GM18861 (cell line): ENCODE data around the gene LHPP.

ENCODE experiments used
- ATAC-seq: cut with Tn5 transposase; IDR thresholded peaks from one replicate; pipeline ENCODE4 v1.9.1; 2021; ENCODE audit not compliant: unreplicated experiment

Gene LHPP

GRCh38 chr10:124495725-124496124 lies 34.1 kb downstream of the LHPP start:
- ATAC-seq = no peak

DNA sequence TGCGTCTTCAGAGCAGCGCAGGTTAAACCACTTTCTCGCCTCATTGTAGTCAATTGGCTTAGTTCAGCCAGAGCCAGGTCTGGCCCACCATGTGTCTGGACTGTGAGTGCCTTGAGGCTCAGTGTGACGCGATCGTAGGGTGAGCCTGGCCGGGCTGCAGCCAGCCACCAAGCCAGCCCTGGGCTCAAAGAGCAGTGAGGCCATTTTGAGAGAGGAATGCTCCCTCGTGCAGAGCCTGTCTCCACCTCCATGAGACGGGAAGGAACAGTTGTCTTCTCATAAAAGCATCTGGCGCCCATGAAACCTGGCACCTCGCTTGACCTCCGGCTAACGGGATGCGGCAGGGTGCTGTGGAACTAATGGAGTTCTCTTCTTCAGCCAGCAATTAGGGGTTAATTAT lies 34.5 kb downstream of the LHPP start:
- no peak for ATAC-seq

- no peak for ATAC-seq
These were observed 35.0 kb downstream of the LHPP start for GRCh38 chr10:124496620-124497019.

GRCh38 chr10:124497196-124497881 lies 35.7 kb downstream of the LHPP start:
- no peak for ATAC-seq

DNA sequence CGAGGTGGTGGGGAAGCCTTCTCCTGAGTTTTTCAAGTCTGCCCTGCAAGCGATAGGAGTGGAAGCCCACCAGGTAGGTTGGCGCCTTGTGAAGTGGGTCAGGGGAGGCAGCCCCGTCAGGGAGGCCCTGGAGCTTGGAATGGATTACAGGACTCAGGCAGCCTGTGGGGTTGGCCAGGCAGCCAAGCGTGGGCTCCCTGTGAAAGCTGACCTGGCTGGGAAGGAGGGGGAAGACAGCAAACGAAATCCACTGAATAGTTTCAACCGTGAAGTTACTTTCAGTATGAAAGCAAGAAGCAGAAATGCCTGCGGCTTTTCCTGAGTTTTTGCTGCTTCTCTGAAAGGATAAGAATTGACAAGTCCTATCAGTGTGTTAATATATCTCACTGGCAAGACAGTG lies 36.4 kb downstream of the LHPP start:
- ATAC-seq = no peak

DNA sequence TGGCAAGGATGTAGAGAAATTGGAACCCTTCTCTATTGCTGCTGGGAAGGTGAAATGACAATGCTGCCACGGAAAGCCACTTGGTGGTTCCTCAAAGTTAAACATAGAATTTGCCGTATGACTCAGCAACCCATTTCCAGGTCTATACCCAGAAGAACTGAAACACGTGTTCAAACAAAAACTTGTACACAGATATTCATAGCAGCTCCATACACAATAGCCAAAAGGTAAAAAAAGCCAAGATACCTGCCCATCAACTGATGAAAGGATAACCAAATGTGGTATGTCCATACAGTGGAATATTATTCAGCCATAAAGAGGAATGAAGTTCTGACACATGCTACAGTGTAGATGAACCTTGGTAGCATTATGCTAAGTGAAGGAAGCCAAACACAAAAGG lies 39.1 kb downstream of the LHPP start:
- no peak for ATAC-seq

DNA sequence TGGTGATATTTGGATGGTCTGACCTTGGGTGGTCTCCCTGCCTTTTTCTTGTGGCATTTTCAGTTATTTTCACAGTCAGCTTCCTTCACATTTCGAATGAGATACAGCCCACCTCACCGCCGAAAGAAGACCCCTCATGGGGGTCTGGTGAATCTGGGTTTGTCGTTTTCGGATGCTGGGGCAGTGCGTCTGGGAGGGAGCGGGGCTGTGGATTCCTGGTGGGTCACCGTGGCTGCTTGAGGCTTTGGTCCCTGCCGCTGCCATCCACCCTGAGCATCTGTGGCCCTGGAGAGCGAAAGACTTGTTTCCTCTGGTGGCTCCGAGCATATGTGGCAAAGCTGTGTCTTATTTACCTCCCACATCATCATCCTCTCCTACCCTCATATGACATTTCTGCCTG lies 43.1 kb downstream of the LHPP start:
- ATAC-seq = no peak

DNA sequence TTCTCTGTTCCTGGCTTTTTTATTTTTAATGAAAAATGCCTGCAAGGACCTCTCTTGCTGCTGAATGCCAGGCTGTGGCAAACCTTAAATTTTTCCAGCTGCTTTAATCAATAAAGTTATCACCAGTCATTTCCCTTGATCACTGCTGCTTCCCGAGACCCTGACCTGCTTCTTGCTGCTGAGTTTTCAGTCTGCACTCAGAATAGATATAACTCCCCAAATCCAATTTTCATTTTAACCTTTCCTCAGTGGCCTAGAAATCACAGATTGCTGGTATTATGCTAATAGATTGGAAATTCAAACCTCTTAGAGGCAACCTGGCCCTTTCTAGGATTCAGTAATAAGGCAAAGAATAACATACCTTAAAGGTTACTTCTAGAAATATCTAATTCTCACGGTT lies 43.7 kb downstream of the LHPP start:
- no peak for ATAC-seq

DNA sequence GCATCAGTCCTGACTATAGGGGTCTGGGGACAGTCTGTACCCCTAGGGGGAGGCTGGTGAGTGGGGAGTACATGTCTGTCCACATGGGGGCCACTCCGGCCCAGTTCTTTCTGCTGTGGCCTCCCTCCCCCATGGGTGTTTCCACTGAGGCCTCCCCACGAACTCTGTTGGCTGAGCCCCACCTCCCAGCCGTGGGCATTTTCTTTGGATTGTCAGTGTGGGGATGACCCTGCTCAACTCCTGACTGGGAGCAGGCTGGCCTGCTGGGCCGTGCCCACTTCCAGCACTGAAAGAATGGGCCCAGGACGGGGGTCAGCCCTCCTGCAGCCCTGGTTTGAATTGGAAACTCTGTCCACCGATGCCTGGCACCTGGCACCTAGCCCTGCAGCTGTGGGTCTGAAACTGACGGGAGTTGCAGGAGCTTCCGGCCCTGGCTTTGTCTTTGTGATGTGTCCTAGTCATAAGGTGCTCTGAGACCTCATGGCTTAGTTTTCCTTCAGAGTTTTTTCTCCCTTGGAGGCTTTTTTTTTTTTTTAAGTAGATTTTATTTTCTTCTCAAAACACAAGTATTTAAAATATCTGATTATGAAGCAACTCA lies 46.5 kb downstream of the LHPP start:
- ATAC-seq = no peak

GRCh38 chr10:124508907-124509454 lies 47.4 kb downstream of the LHPP start:
- no peak for ATAC-seq

DNA sequence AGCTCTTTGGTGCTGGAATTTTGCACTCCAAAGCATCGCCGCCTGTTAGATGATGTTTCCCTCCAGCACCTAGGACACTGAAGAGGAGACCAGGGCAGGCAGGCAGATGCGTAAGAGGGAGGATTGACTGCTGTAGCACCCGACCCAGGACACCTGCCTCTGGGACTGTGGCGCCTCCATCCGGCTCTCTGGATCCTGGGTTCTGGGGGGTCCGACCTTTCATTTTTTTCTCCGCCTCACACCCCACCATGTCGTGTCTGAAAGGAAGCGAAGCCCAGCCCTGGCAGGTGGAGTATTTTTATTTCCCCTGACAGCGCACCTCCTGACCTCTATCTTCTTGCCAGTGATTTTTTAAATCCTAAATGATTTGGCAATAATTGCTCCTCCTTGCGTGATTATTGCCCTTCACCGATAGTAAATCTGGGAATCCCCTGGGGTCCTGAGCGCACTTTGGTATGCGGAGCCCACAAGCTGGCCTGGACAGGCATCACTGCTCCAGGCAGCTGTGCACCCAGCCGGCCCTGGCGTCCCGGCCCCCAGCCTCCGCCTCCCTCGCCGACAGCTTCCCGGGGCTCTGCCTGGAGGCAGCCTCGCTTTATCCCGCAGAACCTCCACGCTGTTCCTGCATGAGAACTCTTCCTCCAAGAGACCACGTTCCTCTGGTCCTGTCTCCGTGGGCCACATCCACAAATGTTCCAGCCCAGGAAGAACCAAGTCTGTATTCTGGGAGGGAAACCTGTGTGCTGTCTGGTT lies 48.4 kb downstream of the LHPP start:
- no peak for ATAC-seq

- ATAC-seq = no peak
These were observed 49.1 kb downstream of the LHPP start for GRCh38 chr10:124510759-124511158.

DNA sequence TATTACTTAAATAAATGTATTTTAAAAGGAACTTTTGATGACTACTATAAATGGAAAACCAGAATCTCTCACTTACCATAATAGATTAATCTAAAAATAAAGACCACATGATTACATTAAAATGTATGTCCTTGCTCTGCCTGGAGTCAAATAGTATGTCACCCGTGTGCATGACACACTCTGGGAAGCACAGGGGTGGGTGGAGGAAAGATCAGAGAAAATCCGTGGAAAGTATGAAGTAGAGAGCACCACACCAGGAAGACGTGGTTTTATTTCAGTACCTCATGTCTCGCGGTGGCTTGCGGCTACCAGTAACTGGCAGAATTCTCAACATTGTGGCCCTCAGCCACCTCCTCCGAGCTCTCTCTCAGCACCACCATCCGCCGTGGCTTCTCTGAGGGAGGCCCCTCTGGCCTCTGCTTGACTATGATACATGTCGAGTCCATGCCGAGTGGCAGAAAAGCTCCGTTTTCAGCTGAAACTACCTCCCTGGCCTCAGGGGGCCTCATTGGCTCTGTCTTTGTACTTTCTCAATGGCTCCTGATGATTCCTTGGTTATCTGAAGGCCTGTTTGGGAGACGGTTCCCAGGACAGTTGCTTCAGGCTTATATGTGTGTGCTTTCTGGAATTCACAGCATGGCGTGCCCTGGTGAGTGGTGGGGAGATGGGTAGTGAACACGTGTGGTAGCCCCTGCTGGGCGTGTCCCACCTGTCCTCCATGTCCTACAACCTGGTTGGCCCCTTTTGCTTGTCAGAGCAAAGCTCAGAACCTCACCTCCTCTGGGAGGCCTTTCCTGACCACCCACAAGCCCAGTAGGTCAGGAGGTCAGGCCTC lies 49.8 kb downstream of the LHPP start:
- no peak for ATAC-seq

GRCh38 chr10:124512040-124512428 lies 50.4 kb downstream of the LHPP start:
- no peak for ATAC-seq

DNA sequence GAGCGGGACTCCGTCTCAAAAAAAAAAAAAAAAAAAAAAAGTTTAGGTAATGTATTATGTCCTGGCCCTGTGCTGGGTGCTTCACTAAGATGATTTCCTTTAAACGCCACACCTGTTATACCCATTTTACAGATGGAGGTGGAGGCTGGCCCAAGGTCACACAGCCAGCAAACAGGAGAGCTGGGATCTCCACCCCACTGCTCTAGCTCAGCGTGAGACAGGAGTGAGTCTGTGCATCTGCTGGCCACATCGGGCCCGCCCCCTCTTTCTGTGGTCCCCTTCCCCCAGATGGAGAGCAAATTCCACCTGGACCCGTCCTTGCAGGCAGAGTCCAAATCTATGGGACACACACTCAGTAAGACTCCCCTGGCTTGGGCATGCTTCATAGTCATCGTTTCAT lies 51.0 kb downstream of the LHPP start:
- ATAC-seq = no peak

GRCh38 chr10:124515244-124515970 lies 53.8 kb downstream of the LHPP start:
- ATAC-seq = no peak

DNA sequence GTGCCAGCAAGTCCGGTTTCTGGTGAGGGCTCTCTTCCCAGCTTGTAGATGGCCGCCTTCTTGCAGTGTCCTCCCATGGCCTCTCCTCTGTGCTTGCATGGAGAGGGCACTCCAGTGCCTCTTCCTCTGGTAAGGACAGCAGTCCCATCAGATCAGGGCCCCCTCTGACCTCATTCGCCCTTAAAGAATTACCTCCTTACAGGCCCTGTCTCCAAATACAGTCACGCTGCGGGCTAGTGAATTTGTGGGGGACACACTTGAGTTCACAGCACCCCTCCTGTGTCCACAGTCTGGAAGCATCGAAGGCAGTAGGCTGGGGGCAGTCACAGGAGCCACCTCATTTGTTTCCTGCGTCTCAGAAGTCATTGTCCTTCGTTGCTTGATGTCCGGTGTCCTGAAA lies 54.6 kb downstream of the LHPP start:
- ATAC-seq = no peak

- no peak for ATAC-seq
These were observed 55.2 kb downstream of the LHPP start for GRCh38 chr10:124516746-124517397.

DNA sequence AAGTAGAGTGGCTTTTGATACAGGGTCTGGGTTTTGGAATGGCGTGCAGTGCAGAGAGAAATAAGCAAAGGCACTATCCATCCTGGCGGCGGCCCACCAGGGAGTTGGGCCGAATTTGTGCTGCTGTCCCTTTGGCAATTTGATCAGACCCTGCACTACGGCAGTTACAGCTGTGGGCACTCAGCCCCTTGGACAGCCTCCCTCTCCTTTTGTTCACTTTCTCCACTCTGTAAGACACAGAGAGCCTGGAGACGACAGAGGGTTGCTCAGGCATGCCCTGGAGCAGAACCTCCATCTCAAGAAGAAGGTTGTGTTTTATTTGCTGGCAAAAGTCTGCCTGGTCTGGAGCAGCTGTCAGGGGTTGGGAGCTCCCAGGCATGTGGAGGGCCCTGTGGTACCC lies 55.8 kb downstream of the LHPP start:
- no peak for ATAC-seq

DNA sequence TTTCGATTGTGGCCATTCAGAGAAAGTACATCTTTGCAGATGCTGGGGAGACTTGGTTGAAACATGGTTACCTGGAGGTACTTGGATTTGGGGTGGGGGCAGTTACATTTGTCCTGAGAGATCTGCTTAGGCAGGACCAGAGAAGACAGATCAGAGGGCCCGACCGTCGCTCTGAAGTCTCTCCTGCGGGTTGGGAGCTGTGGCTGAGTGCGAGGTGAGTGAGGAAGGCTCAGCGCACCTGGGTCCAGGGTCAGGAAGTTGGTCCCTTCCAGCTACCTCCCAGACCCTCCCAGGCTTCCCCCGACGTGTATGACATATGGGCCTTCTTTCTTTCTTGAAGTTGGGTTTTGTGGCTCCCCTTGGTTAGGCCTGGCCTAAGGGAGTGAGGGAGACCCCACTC lies 56.3 kb downstream of the LHPP start:
- ATAC-seq = no peak
